AG04450 (cell line): ENCODE data around the gene ULBP3. TPM values are rescaled to one million over a fixed set of nuclear protein-coding genes. Genes with fewer than 3 reads are reported as not detected.

Experiments used
- CTCF ChIA-PET: fragments of 300-600, 350-600 bp; formaldehyde crosslinking; extraction: SDS; loops from one replicate; lab custom pipeline; 2022; ENCODE audit warnings: antibody characterized with exemption, inconsistent platforms; lab: Charles Lee
- POLR2A ChIA-PET: fragments of 350-600 bp; formaldehyde crosslinking; extraction: SDS; loops from one replicate; lab custom pipeline; 2021; ENCODE audit warnings: antibody characterized with exemption, inconsistent platforms; lab: Yijun Ruan, JAX
- DNase-seq: peaks from one replicate; pipeline ENCODE4 v3.0.0-alpha.2; 2011; ENCODE audit warnings: low read depth, low spot score
- H3K27ac ChIP-seq: one replicate; pipeline ENCODE4 v1.5.1; 2012; ENCODE audit warnings: low read depth, low read length, control low read depth
- H3K27me3 ChIP-seq: one replicate; pipeline ENCODE4 v1.6.0; 2012; ENCODE audit warnings: low read length; ENCODE audit not compliant: control insufficient read depth, insufficient read depth
- H3K4me3 ChIP-seq: 2 replicates; pipeline ENCODE4 v1.5.1; 2011; ENCODE audit warnings: mild to moderate bottlenecking, low read depth, low read length, control low read depth
- H3K9me3 ChIP-seq: 2 replicates; pipeline ENCODE4 v1.5.1; 2012; ENCODE audit warnings: low read length; ENCODE audit not compliant: control insufficient read depth, insufficient read depth
- CTCF ChIP-seq: IDR thresholded peaks from 2 replicates; pipeline ENCODE4 v1.5.1; 2011; ENCODE audit warnings: low read depth, low read length, control low read depth, inconsistent platforms
- polyA plus RNA-seq: library from polyadenylated mRNA; depleted of rRNA; stranded (reverse); fragments of >200 nt; gene quantifications from 2 replicates; pipeline ENCODE4 v1.2.3, GENCODE V29; 2011

The ULBP3 gene
- polyA plus RNA-seq, 1 experiment: 16.0 TPM

GRCh38 chr6:150056916-150057315 lies 12.0 kb downstream of the ULBP3 start:
- no peak for DNase-seq
- TF ChIP-seq CTCF: no peak
- POLR2A ChIA-PET: no interaction called here
- Histone ChIP-seq H3K4me3 (no peak overlapping the region), H3K27ac (no peak overlapping the region), H3K9me3 (no peaks in the 10 kb centered on the region), H3K27me3 (peaks cover 30% of the 10 kb centered on the region)
- CTCF ChIA-PET: no interaction called here

GRCh38 chr6:150056156-150056555 lies 12.8 kb downstream of the ULBP3 start:
- ChIA-PET POLR2A (no interaction called here), CTCF (interaction anchor here (2.6 kb wide), 1 partner anchor 15 kb away, joined by 11 read pairs; no protein-coding TSS in a partner anchor)
- H3K4me3 ChIP-seq: no peak overlapping the region
- peaks cover 30% of the 10 kb centered on the region for H3K27me3 ChIP-seq
- no peaks in the 10 kb centered on the region for H3K9me3 ChIP-seq
- TF ChIP-seq CTCF: no peak
- no peak overlapping the region for H3K27ac ChIP-seq
- no peak for DNase-seq

GRCh38 chr6:150055131-150055530 lies 13.8 kb downstream of the ULBP3 start:
- CTCF ChIA-PET: interaction anchor here (2.2 to 2.6 kb wide), 2 partner anchors 12 to 16 kb away, joined by 5 to 11 read pairs; no protein-coding TSS in a partner anchor

GRCh38 chr6:150053450-150053849 lies 15.5 kb downstream of the ULBP3 start:
- Histone ChIP-seq H3K4me3 (no peak overlapping the region), H3K27me3 (peaks cover 32% of the 10 kb centered on the region), H3K27ac (no peak overlapping the region), H3K9me3 (no peaks in the 10 kb centered on the region)
- DNase-seq: no peak
- ChIA-PET CTCF (interaction anchor here (2.2 kb wide), 1 partner anchor 14 kb away, joined by 5 read pairs; no protein-coding TSS in a partner anchor), POLR2A (no interaction called here)
- TF ChIP-seq CTCF: no peak

More at GRCh38 chr6:150055131-150055530, 13.8 kb downstream of the ULBP3 start:
- Histone ChIP-seq H3K27me3 (peaks cover 32% of the 10 kb centered on the region), H3K9me3 (no peaks in the 10 kb centered on the region), H3K4me3 (no peak overlapping the region), H3K27ac (no peak overlapping the region)
- POLR2A ChIA-PET: no interaction called here
- DNase-seq: no peak
- no peak for TF ChIP-seq CTCF

- Histone ChIP-seq H3K4me3 (no peak overlapping the region), H3K9me3 (no peaks in the 10 kb centered on the region), H3K27me3 (peaks cover 38% of the 10 kb centered on the region), H3K27ac (no peak overlapping the region)
- no peak for TF ChIP-seq CTCF
- no peak for DNase-seq
- CTCF ChIA-PET: no interaction called here
- POLR2A ChIA-PET: no interaction called here
These were observed 18.1 kb downstream of the ULBP3 start for GRCh38 chr6:150050846-150051245.
